HepG2 (cell line): ENCODE data around the gene MYL2. TPM values are rescaled to one million over a fixed set of nuclear protein-coding genes. Genes with fewer than 3 reads are reported as not detected.

Experiments used
- ATAC-seq: fragments of 200-7000 bp; cut with Tn5 transposase; 3 replicates; pipeline ENCODE4 v1.9.1; 2020; ENCODE audit warnings: mild to moderate bottlenecking, moderate library complexity
- BruUV-seq: library from RNA; stranded (reverse); fragments of 400-500 nt; replicated peaks from 2 replicates; lab custom pipeline; 2021; lab: Mats Ljungman, UMichigan
- CTCF ChIA-PET: fragments of 300-600 bp; formaldehyde crosslinking; extraction: SDS; loops from one replicate; lab custom pipeline; 2021; ENCODE audit warnings: low total read pairs, inconsistent platforms, low intra/inter-chr PET ratio; lab: Yijun Ruan, JAX
- POLR2A ChIA-PET: fragments of 350-600 bp; sonication (Branson Sonifier 250); formaldehyde crosslinking; loops from one replicate; lab custom pipeline; 2020; ENCODE audit warnings: antibody characterized with exemption, inconsistent platforms; lab: Yijun Ruan, JAX
- DNase-seq: peaks from one replicate; pipeline ENCODE4 v3.0.0-alpha.2; 2015; ENCODE audit warnings: low spot score
- FAIRE-seq: peaks from 3 replicates; lab custom pipeline; 2011; peaks lifted over from hg19 to GRCh38; lab: Jason Lieb, UNC
- H2AFZ ChIP-seq: one replicate; pipeline ENCODE4 v1.6.1; 2011; ENCODE audit warnings: low read length, inconsistent platforms
- H3K27ac ChIP-seq: fragments of 300-600 bp; 3 replicates; pipeline ENCODE4 v1.8.0; 2011; ENCODE audit warnings: mixed run types, mild to moderate bottlenecking, mixed read lengths, low read length, inconsistent platforms; ENCODE audit not compliant: insufficient read depth; ENCODE audit errors: extremely low read length
- H3K27me3 ChIP-seq, 2 experiments: fragments of 200-600 bp in 1 of 2; 2 replicates in 1 of 2; 3 replicates in 1 of 2; pipeline versions ENCODE4 v1.6.0 to v1.8.0; 2011; ENCODE audit warnings: low read length in 2 of 2, mild to moderate bottlenecking in 2 of 2, moderate library complexity in 2 of 2, inconsistent platforms in 1 of 2; ENCODE audit not compliant: insufficient read depth in 2 of 2, control insufficient read depth in 1 of 2
- H3K36me3 ChIP-seq, 2 experiments: fragments of 200-600 bp in 1 of 2; replicated peaks in 1 of 2; 2 replicates in 1 of 2; 3 replicates in 1 of 2; pipeline versions ENCODE4 v1.5.1 to v1.8.0; 2011; ENCODE audit warnings: low read length in 2 of 2, inconsistent platforms in 1 of 2; ENCODE audit not compliant: insufficient read depth in 2 of 2, control insufficient read depth in 1 of 2
- H3K4me1 ChIP-seq: 2 replicates; pipeline ENCODE4 v1.5.1; 2012; ENCODE audit warnings: low read length, inconsistent platforms; ENCODE audit not compliant: insufficient read depth
- H3K4me2 ChIP-seq: 2 replicates; pipeline ENCODE4 v1.6.0; 2011; ENCODE audit warnings: low read depth, low read length, inconsistent platforms
- H3K4me3 ChIP-seq, 3 experiments: fragments of 200-600 bp in 1 of 3; sonication (generic), shearing (Covaris generic) in 1 of 3; replicated peaks in 1 of 3; 2 replicates each; pipeline ENCODE4 v1.5.1; 2011 to 2016; ENCODE audit warnings: low read length in 3 of 3, inconsistent platforms in 2 of 3, low read depth in 2 of 3, mild to moderate bottlenecking in 2 of 3, control low read depth in 1 of 3, mixed read lengths in 1 of 3; ENCODE audit not compliant: insufficient read depth in 1 of 3
- H3K79me2 ChIP-seq: one replicate; pipeline ENCODE4 v1.6.1; 2011; ENCODE audit warnings: low read length, inconsistent platforms; ENCODE audit not compliant: insufficient read depth
- H3K9ac ChIP-seq: 2 replicates; pipeline ENCODE4 v1.6.0; 2011; ENCODE audit warnings: mild to moderate bottlenecking, low read depth, low read length, inconsistent platforms; ENCODE audit not compliant: insufficient read depth
- H3K9me3 ChIP-seq: 2 replicates; pipeline ENCODE4 v1.5.1; 2012; ENCODE audit warnings: mild to moderate bottlenecking, low read length
- H4K20me1 ChIP-seq: 2 replicates; pipeline ENCODE4 v1.6.0; 2011; ENCODE audit warnings: inconsistent platforms, mild to moderate bottlenecking, low read length, moderate library complexity; ENCODE audit not compliant: insufficient read depth
- REXO4 ChIP-seq: sonication (generic); formaldehyde crosslinking; IDR thresholded peaks from 2 replicates; pipeline ENCODE4 v1.8.0; 2022; ENCODE audit warnings: missing genetic modification reagents, mild to moderate bottlenecking, borderline replicate concordance
- WGBS: methylation state at CpG from one replicate; pipeline ENCODE4 v1.1.6; 2017; ENCODE audit warnings: low lambda C conversion rate; 5-methylcytosine and 5-hydroxymethylcytosine counted together
- in situ Hi-C: cut with HindIII; loops from 2 replicates; pipeline ENCODE4 v1.10.0; 2017; ENCODE audit warnings: low pct_unique_long_range_greater_than_20kb; ENCODE audit not compliant: extremely low pct_ligation_motif_present
- intact Hi-C: fragments of 100-400 bp; cut with micrococcal nuclease; formaldehyde crosslinking; loops from one replicate; pipeline ENCODE4 v1.10.0; 2022; ENCODE audit not compliant: unreplicated experiment
- polyA plus RNA-seq, 8 experiments: library from polyadenylated mRNA; depleted of rRNA in 3 of 8; stranded (reverse) in 7 of 8; unstranded in 1 of 8; fragments of >200 nt; fragmentation: Illumina TruSeq in 4 of 8; extraction: Trizol in 4 of 8; gene quantifications; 2 replicates each; pipeline versions ENCODE4 v1.2.1 to v1.2.3, GENCODE V29; 2011 to 2016; ENCODE audit warnings: low read depth in 4 of 8, missing spikeins in 1 of 8, mixed read lengths in 1 of 8; ENCODE audit not compliant: insufficient read depth in 1 of 8
- total RNA-seq, 5 experiments: library from RNA; depleted of rRNA; stranded (reverse); fragments of >200 nt; fragmentation: Illumina TruSeq; extraction: Trizol; gene quantifications; 2 replicates each; pipeline ENCODE4 v1.2.3, GENCODE V29; 2016; ENCODE audit warnings: low read depth in 1 of 5
- TF ChIP-seq, protein P1 (sequence below): sonication (generic); formaldehyde crosslinking; IDR thresholded peaks from 2 replicates; pipeline ENCODE4 v1.4.0; 2020; ENCODE audit warnings: missing genetic modification reagents, mild to moderate bottlenecking, borderline replicate concordance
- TF ChIP-seq, protein P2 (sequence below): sonication (generic); formaldehyde crosslinking; IDR thresholded peaks from 2 replicates; pipeline ENCODE4 v1.5.0; 2020; ENCODE audit warnings: mild to moderate bottlenecking, missing genetic modification reagents, borderline replicate concordance
- TF ChIP-seq, protein P3 (sequence below): sonication (generic); IDR thresholded peaks from 2 replicates; pipeline ENCODE4 v1.6.1; 2016; ENCODE audit warnings: low read depth, borderline replicate concordance
- TF ChIP-seq, protein P4 (sequence below): sonication (generic); formaldehyde crosslinking; IDR thresholded peaks from 2 replicates; pipeline ENCODE4 v1.5.0; 2020; ENCODE audit warnings: mild to moderate bottlenecking, missing genetic modification reagents, moderate library complexity

Gene MYL2
- total and polyA plus RNA-seq, 2 of the 13 experiments (the other 11 are each of a cell fraction or from before 2014, with no cell fraction given), result not detected

DNA sequence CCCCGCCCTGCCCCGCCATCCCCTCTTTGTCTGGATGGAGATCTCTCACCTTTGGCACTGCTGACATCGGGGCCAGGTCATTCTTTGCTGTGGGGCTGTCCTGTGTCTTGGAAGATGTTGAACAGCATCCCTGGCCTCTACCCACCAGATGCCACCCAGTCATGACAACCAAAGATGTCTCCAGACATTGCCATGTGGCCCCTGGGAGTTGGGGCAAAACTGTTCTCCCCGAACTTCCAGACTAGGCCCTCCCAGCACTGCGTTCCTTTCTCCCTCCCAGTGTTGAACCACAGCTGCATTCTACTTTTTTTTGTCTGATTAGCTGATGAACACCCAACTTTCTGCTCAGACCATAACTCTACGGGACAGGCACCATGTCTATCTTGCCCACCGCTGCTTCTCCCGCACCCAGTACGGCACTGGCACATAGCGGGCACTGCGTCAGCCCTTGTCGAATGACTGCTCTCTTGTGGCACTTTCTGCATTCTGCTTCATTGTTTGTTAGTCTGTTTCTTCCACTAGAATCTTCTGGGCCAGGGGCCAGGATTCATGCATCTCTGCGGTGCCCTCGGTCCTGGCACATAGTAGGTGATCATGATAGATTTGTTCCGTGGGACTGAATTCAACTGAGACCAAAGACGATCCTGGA is 13.1 kb upstream of the MYL2 start (continued):
- TF ChIP-seq REXO4 (CRISPR knock-in tag), result no peak
- TF ChIP-seq, all 625 proteins: peak for 0

DNA sequence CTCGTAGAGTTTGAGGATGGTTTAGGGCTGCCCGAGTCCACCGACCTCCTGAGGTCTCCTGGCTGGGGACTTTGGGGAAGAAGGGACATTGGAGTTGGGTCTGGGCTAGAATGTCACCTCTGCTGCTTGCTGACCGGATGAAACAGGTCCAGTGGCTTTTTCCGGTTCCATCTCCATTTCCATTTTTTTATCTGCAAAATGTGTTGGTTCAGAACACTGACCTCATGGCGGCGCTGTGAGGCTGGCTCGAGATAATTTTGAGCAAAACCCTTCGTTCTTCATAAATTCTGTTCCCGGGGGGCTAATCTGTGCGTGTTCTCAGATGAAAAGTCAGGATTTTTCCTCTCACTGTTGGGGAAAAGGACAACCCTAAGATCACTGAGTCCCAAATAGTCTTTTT is 11.7 kb upstream of the MYL2 start:
- FAIRE-seq (no peak), ATAC-seq (no peak), DNase-seq (no peak)
- no peaks in the 10 kb centered on the region for H3K36me3 ChIP-seq
- BruUV-seq, result no TSS peak
- no peak overlapping the region for H3K27ac ChIP-seq
- no peaks in the 10 kb centered on the region for H4K20me1 ChIP-seq
- POLR2A ChIA-PET, result no interaction called here
- no peaks in the 10 kb centered on the region for H3K9me3 ChIP-seq
- intact Hi-C loops, result no loop called here
- WGBS, result 18% methylated on average over 11 of the region's 11 CpGs
- in situ Hi-C loops, result loop anchor here (10.0 kb wide), 1 partner anchor 383 kb away; no protein-coding TSS in a partner anchor
- H3K4me2 ChIP-seq, result no peak overlapping the region
- no peak overlapping the region for H2AFZ ChIP-seq
- no peak overlapping the region for H3K9ac ChIP-seq
- H3K4me3 ChIP-seq, result no peak overlapping the region
- H3K27me3 ChIP-seq, result no peaks in the 10 kb centered on the region; a peak in 1 of 5 replicates
- H3K79me2 ChIP-seq, result no peaks in the 10 kb centered on the region
- TF ChIP-seq, protein P1, sequence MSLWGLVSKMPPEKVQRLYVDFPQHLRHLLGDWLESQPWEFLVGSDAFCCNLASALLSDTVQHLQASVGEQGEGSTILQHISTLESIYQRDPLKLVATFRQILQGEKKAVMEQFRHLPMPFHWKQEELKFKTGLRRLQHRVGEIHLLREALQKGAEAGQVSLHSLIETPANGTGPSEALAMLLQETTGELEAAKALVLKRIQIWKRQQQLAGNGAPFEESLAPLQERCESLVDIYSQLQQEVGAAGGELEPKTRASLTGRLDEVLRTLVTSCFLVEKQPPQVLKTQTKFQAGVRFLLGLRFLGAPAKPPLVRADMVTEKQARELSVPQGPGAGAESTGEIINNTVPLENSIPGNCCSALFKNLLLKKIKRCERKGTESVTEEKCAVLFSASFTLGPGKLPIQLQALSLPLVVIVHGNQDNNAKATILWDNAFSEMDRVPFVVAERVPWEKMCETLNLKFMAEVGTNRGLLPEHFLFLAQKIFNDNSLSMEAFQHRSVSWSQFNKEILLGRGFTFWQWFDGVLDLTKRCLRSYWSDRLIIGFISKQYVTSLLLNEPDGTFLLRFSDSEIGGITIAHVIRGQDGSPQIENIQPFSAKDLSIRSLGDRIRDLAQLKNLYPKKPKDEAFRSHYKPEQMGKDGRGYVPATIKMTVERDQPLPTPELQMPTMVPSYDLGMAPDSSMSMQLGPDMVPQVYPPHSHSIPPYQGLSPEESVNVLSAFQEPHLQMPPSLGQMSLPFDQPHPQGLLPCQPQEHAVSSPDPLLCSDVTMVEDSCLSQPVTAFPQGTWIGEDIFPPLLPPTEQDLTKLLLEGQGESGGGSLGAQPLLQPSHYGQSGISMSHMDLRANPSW (CRISPR knock-in tag), result no peak
- TF ChIP-seq, protein P2, sequence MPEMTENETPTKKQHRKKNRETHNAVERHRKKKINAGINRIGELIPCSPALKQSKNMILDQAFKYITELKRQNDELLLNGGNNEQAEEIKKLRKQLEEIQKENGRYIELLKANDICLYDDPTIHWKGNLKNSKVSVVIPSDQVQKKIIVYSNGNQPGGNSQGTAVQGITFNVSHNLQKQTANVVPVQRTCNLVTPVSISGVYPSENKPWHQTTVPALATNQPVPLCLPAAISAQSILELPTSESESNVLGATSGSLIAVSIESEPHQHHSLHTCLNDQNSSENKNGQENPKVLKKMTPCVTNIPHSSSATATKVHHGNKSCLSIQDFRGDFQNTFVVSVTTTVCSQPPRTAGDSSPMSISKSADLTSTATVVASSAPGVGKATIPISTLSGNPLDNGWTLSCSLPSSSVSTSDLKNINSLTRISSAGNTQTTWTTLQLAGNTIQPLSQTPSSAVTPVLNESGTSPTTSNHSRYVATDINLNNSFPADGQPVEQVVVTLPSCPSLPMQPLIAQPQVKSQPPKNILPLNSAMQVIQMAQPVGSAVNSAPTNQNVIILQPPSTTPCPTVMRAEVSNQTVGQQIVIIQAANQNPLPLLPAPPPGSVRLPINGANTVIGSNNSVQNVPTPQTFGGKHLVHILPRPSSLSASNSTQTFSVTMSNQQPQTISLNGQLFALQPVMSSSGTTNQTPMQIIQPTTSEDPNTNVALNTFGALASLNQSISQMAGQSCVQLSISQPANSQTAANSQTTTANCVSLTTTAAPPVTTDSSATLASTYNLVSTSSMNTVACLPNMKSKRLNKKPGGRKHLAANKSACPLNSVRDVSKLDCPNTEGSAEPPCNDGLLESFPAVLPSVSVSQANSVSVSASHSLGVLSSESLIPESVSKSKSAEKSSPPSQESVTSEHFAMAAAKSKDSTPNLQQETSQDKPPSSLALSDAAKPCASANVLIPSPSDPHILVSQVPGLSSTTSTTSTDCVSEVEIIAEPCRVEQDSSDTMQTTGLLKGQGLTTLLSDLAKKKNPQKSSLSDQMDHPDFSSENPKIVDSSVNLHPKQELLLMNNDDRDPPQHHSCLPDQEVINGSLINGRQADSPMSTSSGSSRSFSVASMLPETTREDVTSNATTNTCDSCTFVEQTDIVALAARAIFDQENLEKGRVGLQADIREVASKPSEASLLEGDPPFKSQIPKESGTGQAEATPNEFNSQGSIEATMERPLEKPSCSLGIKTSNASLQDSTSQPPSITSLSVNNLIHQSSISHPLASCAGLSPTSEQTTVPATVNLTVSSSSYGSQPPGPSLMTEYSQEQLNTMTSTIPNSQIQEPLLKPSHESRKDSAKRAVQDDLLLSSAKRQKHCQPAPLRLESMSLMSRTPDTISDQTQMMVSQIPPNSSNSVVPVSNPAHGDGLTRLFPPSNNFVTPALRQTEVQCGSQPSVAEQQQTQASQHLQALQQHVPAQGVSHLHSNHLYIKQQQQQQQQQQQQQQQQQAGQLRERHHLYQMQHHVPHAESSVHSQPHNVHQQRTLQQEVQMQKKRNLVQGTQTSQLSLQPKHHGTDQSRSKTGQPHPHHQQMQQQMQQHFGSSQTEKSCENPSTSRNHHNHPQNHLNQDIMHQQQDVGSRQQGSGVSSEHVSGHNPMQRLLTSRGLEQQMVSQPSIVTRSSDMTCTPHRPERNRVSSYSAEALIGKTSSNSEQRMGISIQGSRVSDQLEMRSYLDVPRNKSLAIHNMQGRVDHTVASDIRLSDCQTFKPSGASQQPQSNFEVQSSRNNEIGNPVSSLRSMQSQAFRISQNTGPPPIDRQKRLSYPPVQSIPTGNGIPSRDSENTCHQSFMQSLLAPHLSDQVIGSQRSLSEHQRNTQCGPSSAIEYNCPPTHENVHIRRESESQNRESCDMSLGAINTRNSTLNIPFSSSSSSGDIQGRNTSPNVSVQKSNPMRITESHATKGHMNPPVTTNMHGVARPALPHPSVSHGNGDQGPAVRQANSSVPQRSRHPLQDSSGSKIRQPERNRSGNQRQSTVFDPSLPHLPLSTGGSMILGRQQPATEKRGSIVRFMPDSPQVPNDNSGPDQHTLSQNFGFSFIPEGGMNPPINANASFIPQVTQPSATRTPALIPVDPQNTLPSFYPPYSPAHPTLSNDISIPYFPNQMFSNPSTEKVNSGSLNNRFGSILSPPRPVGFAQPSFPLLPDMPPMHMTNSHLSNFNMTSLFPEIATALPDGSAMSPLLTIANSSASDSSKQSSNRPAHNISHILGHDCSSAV (CRISPR knock-in tag), result no peak
- TF ChIP-seq, protein P3, sequence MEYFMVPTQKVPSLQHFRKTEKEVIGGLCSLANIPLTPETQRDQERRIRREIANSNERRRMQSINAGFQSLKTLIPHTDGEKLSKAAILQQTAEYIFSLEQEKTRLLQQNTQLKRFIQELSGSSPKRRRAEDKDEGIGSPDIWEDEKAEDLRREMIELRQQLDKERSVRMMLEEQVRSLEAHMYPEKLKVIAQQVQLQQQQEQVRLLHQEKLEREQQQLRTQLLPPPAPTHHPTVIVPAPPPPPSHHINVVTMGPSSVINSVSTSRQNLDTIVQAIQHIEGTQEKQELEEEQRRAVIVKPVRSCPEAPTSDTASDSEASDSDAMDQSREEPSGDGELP, result no peak
- TF ChIP-seq, protein P4, sequence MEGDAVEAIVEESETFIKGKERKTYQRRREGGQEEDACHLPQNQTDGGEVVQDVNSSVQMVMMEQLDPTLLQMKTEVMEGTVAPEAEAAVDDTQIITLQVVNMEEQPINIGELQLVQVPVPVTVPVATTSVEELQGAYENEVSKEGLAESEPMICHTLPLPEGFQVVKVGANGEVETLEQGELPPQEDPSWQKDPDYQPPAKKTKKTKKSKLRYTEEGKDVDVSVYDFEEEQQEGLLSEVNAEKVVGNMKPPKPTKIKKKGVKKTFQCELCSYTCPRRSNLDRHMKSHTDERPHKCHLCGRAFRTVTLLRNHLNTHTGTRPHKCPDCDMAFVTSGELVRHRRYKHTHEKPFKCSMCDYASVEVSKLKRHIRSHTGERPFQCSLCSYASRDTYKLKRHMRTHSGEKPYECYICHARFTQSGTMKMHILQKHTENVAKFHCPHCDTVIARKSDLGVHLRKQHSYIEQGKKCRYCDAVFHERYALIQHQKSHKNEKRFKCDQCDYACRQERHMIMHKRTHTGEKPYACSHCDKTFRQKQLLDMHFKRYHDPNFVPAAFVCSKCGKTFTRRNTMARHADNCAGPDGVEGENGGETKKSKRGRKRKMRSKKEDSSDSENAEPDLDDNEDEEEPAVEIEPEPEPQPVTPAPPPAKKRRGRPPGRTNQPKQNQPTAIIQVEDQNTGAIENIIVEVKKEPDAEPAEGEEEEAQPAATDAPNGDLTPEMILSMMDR (CRISPR knock-in tag), result peak; percentile 39
- CTCF ChIA-PET, result no interaction called here
- H3K4me1 ChIP-seq, result no peaks in the 10 kb centered on the region
